Right atrium auricular region (tissue), 2 donors: ENCODE data around the gene LIX1. TPM values are rescaled to one million over a fixed set of nuclear protein-coding genes. Genes with fewer than 3 reads are reported as not detected.
"Not testable (repeated sequence)": the region's sequence is repeated elsewhere in the genome, so short reads cannot be mapped to it uniquely, and the experiment has no call there.

Source experiments
- DNase-seq: peaks from one replicate; pipeline ENCODE4 v3.0.0-alpha.2; 2019; ENCODE audit warnings: low spot score
- H3K27ac ChIP-seq, 2 donors: fragments of 200-600 bp; sonication (generic); 1 replicate in 1 of 2; 2 replicates in 1 of 2; pipeline ENCODE4 v1.5.1; 2016 to 2019
- H3K27me3 ChIP-seq, 2 donors: fragments of 200-600 bp; sonication (generic); one replicate each; pipeline versions ENCODE4 v1.5.1 to v1.6.0; 2017 to 2019
- H3K36me3 ChIP-seq: fragments of 200-600 bp; sonication (generic); one replicate; pipeline ENCODE4 v1.5.1; 2016
- H3K4me1 ChIP-seq, 2 donors: fragments of 200-600 bp; sonication (generic); one replicate each; pipeline versions ENCODE4 v1.5.1 to v1.6.0; 2017 to 2019
- H3K4me3 ChIP-seq, 2 donors: fragments of 200-600 bp; sonication (generic); 1 replicate in 1 of 2; 2 replicates in 1 of 2; pipeline ENCODE4 v1.5.1; 2017 to 2019; ENCODE audit warnings: mild to moderate bottlenecking in 1 of 2, moderate library complexity in 1 of 2
- H3K9me3 ChIP-seq, 2 donors: fragments of 200-600 bp; sonication (generic); one replicate each; pipeline ENCODE4 v1.5.1; 2019
- CTCF ChIP-seq, 2 donors: fragments of 200-600 bp; sonication (generic); IDR thresholded peaks; one replicate each; pipeline ENCODE4 v1.5.1; 2019; ENCODE audit warnings: antibody characterized with exemption in 2 of 2
- total RNA-seq, 2 donors: library from RNA; depleted of rRNA; stranded (reverse); fragments of >200 nt; gene quantifications; one replicate each; pipeline ENCODE4 v1.1.0, GENCODE V29; 2016

Gene LIX1
- total RNA-seq, result not detected

GRCh38 chr5:97142521-97143254 is at the start of gene LIX1:
Gene LIX1 (minus strand): TSS chr5:97142611. CDS start chr5:97142576, 35 bp downstream.
- peak; percentile 32 to 71 for TF ChIP-seq CTCF (IDR thresholded peaks at IDR 0.05)
- Histone ChIP-seq H3K27ac (no peak within 1 kb of the TSS), H3K9me3 (no peaks in the 10 kb centered on the region), H3K36me3 (no peaks in the 10 kb centered on the region), H3K4me1 (peaks cover 0 to 5% of the 10 kb centered on the region in 2 donors), H3K27me3 (no peaks in the 10 kb centered on the region), H3K4me3 (no peak within 1 kb of the TSS)
- no peak for DNase-seq

- no peak overlapping the region for H3K4me3 ChIP-seq
- no peaks in the 10 kb centered on the region for H3K27me3 ChIP-seq
- no peak for TF ChIP-seq CTCF (IDR thresholded peaks at IDR 0.05)
- H3K4me1 ChIP-seq, result no peaks in the 10 kb centered on the region
- DNase-seq, result no peak
- H3K9me3 ChIP-seq, result peaks cover 0 to 13% of the 10 kb centered on the region in 2 donors
- no peak overlapping the region for H3K27ac ChIP-seq
- H3K36me3 ChIP-seq, result no peaks in the 10 kb centered on the region
Observed at GRCh38 chr5:97191893-97192292, 49.5 kb upstream of the LIX1 start.

GRCh38 chr5:97189523-97189922 is 47.1 kb upstream of the LIX1 start:
- H3K4me3 ChIP-seq, H3K27ac ChIP-seq, H3K27me3 ChIP-seq, H3K36me3 ChIP-seq, DNase-seq, H3K4me1 ChIP-seq: not testable (repeated sequence)
- peaks cover 0 to 13% of the 10 kb centered on the region in 2 donors for H3K9me3 ChIP-seq

GRCh38 chr5:97183930-97184213 is 41.5 kb upstream of the LIX1 start:
- Histone ChIP-seq H3K9me3 (no peaks in the 10 kb centered on the region), H3K4me1 (peaks cover 0 to 21% of the 10 kb centered on the region in 2 donors), H3K4me3 (peak overlapping the region; percentile 75 to 79), H3K27me3 (no peaks in the 10 kb centered on the region), H3K36me3 (peaks cover 2% of the 10 kb centered on the region), H3K27ac (peak overlapping the region; percentile 89 to 91)
- DNase-seq, result no peak
- TF ChIP-seq CTCF (IDR thresholded peaks at IDR 0.05), result no peak

- peak; percentile 93 for DNase-seq
- H3K4me3 ChIP-seq, result peak within 1 kb of the TSS; percentile 75 to 79
- H3K36me3 ChIP-seq, result peaks cover 8% of the 10 kb centered on the region
- no peak for TF ChIP-seq CTCF (IDR thresholded peaks at IDR 0.05)
- no peaks in the 10 kb centered on the region for H3K27me3 ChIP-seq
- peak within 1 kb of the TSS; percentile 89 to 91 for H3K27ac ChIP-seq
- H3K4me1 ChIP-seq, result peaks cover 0 to 21% of the 10 kb centered on the region in 2 donors
- no peaks in the 10 kb centered on the region for H3K9me3 ChIP-seq
Observed at GRCh38 chr5:97183100-97183929, 40.9 kb upstream of the LIX1 start, which contains the start of gene RIOK2. Gene RIOK2 (minus strand): TSS chr5:97183247. CDS start chr5:97183191, 56 bp downstream.

- peak overlapping the region; percentile 75 to 79 for H3K4me3 ChIP-seq
- no peak for TF ChIP-seq CTCF (IDR thresholded peaks at IDR 0.05)
- H3K27me3 ChIP-seq, result no peaks in the 10 kb centered on the region
- H3K4me1 ChIP-seq, result peaks cover 0 to 21% of the 10 kb centered on the region in 2 donors
- peak overlapping the region; percentile 89 to 91 for H3K27ac ChIP-seq
- DNase-seq, result no peak
- H3K36me3 ChIP-seq, result peaks cover 15% of the 10 kb centered on the region
- no peaks in the 10 kb centered on the region for H3K9me3 ChIP-seq
Observed at GRCh38 chr5:97182571-97183099, 40.2 kb upstream of the LIX1 start.
